Natural killer cell (primary cell): Measurements from ENCODE around the gene TMEM45A. TPM values are rescaled to one million over a fixed set of nuclear protein-coding genes. Genes with fewer than 3 reads are reported as not detected.

Experiments
- ATAC-seq, 3 donors: fragments of 150-1000 bp in 2 of 3; fragments of 200-7000 bp in 1 of 3; cut with Tn5 transposase; 1 replicate in 1 of 3; 2 replicates in 2 of 3; pipeline ENCODE4 v1.10.0; 2021; ENCODE audit warnings: mild to moderate bottlenecking in 2 of 3, moderate library complexity in 2 of 3
- DNase-seq, 2 donors: peaks; one replicate each; pipeline versions ENCODE4 v3.0.0 to v3.0.0-alpha.2; 2013 to 2021; ENCODE audit warnings: mixed read lengths in 1 of 2
- H3K27ac ChIP-seq: one replicate; pipeline ENCODE4 v1.5.1; 2013; ENCODE audit warnings: mild to moderate bottlenecking, low read length
- H3K27me3 ChIP-seq: one replicate; pipeline ENCODE4 v1.6.1; 2013; ENCODE audit warnings: low read length; ENCODE audit not compliant: control insufficient read depth, insufficient read depth
- H3K36me3 ChIP-seq: one replicate; pipeline ENCODE4 v1.6.1; 2013; ENCODE audit warnings: low read length; ENCODE audit not compliant: control insufficient read depth, insufficient read depth
- H3K4me1 ChIP-seq: one replicate; pipeline ENCODE4 v1.6.1; 2013; ENCODE audit warnings: low read length; ENCODE audit not compliant: control insufficient read depth, insufficient read depth
- H3K4me3 ChIP-seq: one replicate; pipeline ENCODE4 v1.5.1; 2013; ENCODE audit warnings: low read length
- H3K9me3 ChIP-seq: one replicate; pipeline ENCODE4 v1.6.1; 2013; ENCODE audit warnings: low read length; ENCODE audit not compliant: control insufficient read depth, insufficient read depth
- H3K27ac Mint-ChIP-seq, 2 donors: one replicate each; pipeline ENCODE4 v1.8.0; 2022; ENCODE audit warnings: mild to moderate bottlenecking in 2 of 2, mixed read lengths in 2 of 2, moderate library complexity in 1 of 2
- H3K27me3 Mint-ChIP-seq, 2 donors: one replicate each; pipeline ENCODE4 v1.8.0; 2022; ENCODE audit warnings: low read depth in 2 of 2, mixed read lengths in 2 of 2
- H3K36me3 Mint-ChIP-seq: one replicate; pipeline ENCODE4 v1.8.0; 2022; ENCODE audit warnings: mixed read lengths
- H3K4me1 Mint-ChIP-seq, 2 donors: one replicate each; pipeline ENCODE4 v1.8.0; 2022; ENCODE audit warnings: mixed read lengths in 2 of 2
- H3K4me3 Mint-ChIP-seq: one replicate; pipeline ENCODE4 v1.8.0; 2022; ENCODE audit warnings: mild to moderate bottlenecking, moderate library complexity, mixed read lengths
- H3K9me3 Mint-ChIP-seq, 2 donors: one replicate each; pipeline ENCODE4 v1.8.0; 2022; ENCODE audit warnings: mixed read lengths in 2 of 2
- WGBS: methylation state at CpG from one replicate; pipeline ENCODE4 v1.1.7; 2013; ENCODE audit warnings: missing lambda C conversion rate; ENCODE audit not compliant: insufficient coverage; 5-methylcytosine and 5-hydroxymethylcytosine counted together
- intact Hi-C: fragments of 100-400 bp; cut with micrococcal nuclease; formaldehyde crosslinking; loops from one replicate; pipeline ENCODE4 v1.14.2; 2022
- total RNA-seq, 4 donors: library from RNA; stranded (reverse); fragments of 120-200 nt in 1 of 4; gene quantifications; one replicate each; pipeline versions ENCODE4 v1.2.3 to v1.2.4, GENCODE V29; 2013 to 2022
- TF ChIP-seq, protein P1 (sequence below): fragments of 200-600 bp; IDR thresholded peaks from one replicate; pipeline ENCODE4 v1.8.0; 2022; ENCODE audit warnings: antibody characterized with exemption

Gene TMEM45A
- total RNA-seq, 3 donors from 2014 or later (not counting 1 experiment from before 2014, with no cell fraction given): 0.23 to 0.49 (median 0.25) TPM

- no peaks in the 10 kb centered on the region for H3K4me1 Mint-ChIP-seq
- intact Hi-C loops: no loop called here
- Histone ChIP-seq H3K4me1 (no peaks in the 10 kb centered on the region), H3K27ac (no peak overlapping the region), H3K9me3 (no peaks in the 10 kb centered on the region), H3K27me3 (no peaks in the 10 kb centered on the region), H3K36me3 (no peaks in the 10 kb centered on the region), H3K4me3 (no peak overlapping the region)
- no peak overlapping the region for H3K4me3 Mint-ChIP-seq
- H3K9me3 Mint-ChIP-seq: no peaks in the 10 kb centered on the region
- DNase-seq (no peak), ATAC-seq (no peak)
- H3K27me3 Mint-ChIP-seq: no peaks in the 10 kb centered on the region
- no peak overlapping the region for H3K27ac Mint-ChIP-seq
- 91% methylated on average over 4 of the region's 4 CpGs for WGBS
- TF ChIP-seq, protein P1, sequence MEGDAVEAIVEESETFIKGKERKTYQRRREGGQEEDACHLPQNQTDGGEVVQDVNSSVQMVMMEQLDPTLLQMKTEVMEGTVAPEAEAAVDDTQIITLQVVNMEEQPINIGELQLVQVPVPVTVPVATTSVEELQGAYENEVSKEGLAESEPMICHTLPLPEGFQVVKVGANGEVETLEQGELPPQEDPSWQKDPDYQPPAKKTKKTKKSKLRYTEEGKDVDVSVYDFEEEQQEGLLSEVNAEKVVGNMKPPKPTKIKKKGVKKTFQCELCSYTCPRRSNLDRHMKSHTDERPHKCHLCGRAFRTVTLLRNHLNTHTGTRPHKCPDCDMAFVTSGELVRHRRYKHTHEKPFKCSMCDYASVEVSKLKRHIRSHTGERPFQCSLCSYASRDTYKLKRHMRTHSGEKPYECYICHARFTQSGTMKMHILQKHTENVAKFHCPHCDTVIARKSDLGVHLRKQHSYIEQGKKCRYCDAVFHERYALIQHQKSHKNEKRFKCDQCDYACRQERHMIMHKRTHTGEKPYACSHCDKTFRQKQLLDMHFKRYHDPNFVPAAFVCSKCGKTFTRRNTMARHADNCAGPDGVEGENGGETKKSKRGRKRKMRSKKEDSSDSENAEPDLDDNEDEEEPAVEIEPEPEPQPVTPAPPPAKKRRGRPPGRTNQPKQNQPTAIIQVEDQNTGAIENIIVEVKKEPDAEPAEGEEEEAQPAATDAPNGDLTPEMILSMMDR: no peak
- no peaks in the 10 kb centered on the region for H3K36me3 Mint-ChIP-seq
Observed at GRCh38 chr3:100516838-100517237, 24.4 kb downstream of the TMEM45A start.

DNA sequence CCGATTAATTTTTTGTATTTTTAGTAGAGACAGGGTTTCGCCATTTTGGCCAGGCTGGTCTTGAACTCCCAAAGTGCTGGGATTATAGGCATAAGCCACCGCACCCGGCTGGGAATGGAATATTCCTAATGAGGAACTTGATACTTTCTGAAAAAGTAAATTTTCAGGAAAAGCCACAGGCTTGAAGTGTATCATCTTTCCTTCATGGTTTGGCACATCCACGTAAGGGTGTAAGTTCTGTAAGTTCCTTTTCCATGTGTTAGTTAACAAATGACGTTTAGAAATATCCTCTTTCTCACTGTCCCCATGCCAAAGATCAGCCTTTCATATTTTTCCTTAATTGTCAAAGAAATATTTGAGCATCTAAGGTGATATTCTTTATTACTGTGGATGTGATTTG, 24.9 kb downstream of the TMEM45A start:
- no peak overlapping the region for H3K27ac Mint-ChIP-seq
- no peaks in the 10 kb centered on the region for H3K4me1 ChIP-seq
- TF ChIP-seq, protein P1: no peak
- H3K9me3 Mint-ChIP-seq: no peaks in the 10 kb centered on the region
- H3K36me3 ChIP-seq: no peaks in the 10 kb centered on the region
- DNase-seq (no peak), ATAC-seq (no peak)
- H3K27ac ChIP-seq: no peak overlapping the region
- WGBS: 95% methylated on average over 5 of the region's 6 CpGs
- intact Hi-C loops: no loop called here
- H3K9me3 ChIP-seq: no peaks in the 10 kb centered on the region
- no peaks in the 10 kb centered on the region for H3K27me3 Mint-ChIP-seq
- no peaks in the 10 kb centered on the region for H3K27me3 ChIP-seq
- no peak overlapping the region for H3K4me3 ChIP-seq
- H3K4me1 Mint-ChIP-seq: no peaks in the 10 kb centered on the region
- no peak overlapping the region for H3K4me3 Mint-ChIP-seq
- H3K36me3 Mint-ChIP-seq: no peaks in the 10 kb centered on the region

DNA sequence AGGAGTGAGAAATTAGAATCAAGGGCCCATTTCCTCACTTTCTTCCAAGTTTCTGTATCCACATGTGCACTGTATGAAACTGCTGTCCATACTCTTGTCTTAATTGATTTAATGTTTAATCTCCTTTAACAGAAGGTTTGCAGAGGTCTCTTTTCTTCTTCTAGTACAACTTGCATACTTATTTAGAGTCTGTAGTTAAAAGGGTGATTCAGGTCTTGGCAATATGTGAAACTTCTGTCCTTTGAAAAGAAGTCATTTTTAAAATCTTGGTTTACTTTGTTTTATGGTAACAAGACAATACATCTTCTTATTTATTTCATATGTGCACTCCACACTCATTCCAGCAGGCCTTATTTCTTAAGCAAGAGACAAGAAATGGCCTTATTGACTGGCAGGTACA, 25.8 kb downstream of the TMEM45A start:
- intact Hi-C loops: no loop called here
- Mint-ChIP-seq H3K9me3 (no peaks in the 10 kb centered on the region), H3K4me1 (no peaks in the 10 kb centered on the region), H3K27ac (no peak overlapping the region), H3K4me3 (no peak overlapping the region), H3K36me3 (no peaks in the 10 kb centered on the region), H3K27me3 (no peaks in the 10 kb centered on the region)
- no peaks in the 10 kb centered on the region for H3K4me1 ChIP-seq
- H3K36me3 ChIP-seq: no peaks in the 10 kb centered on the region
- no peak for ATAC-seq
- no peaks in the 10 kb centered on the region for H3K9me3 ChIP-seq
- H3K27me3 ChIP-seq: no peaks in the 10 kb centered on the region
- no peak overlapping the region for H3K4me3 ChIP-seq
- TF ChIP-seq, protein P1: no peak
- H3K27ac ChIP-seq: no peak overlapping the region
- no peak for DNase-seq

DNA sequence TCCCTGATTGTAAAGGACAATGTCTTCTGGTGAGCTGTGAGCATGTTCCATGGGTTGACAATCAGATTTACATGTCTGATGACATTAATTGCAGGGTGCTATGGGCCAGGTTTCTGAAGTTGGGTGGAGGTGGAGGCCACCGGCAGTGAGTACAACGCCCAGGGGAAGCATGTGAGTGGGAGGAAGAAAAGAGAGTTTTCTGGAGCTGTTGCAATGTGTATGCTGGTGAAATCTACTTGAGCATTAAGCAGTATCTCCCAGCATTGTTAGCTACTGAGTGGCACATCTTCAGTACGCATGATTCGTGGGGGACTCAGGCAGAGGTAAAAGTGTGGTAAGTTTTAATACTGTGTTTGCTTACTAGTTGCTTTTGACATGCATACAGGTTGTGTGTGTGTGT, 26.6 kb downstream of the TMEM45A start:
- Mint-ChIP-seq H3K4me1 (no peaks in the 10 kb centered on the region), H3K27me3 (no peaks in the 10 kb centered on the region), H3K36me3 (no peaks in the 10 kb centered on the region), H3K4me3 (no peak overlapping the region), H3K9me3 (no peaks in the 10 kb centered on the region), H3K27ac (no peak overlapping the region)
- no peaks in the 10 kb centered on the region for H3K9me3 ChIP-seq
- no peaks in the 10 kb centered on the region for H3K27me3 ChIP-seq
- no peak for DNase-seq
- H3K4me3 ChIP-seq: no peak overlapping the region
- intact Hi-C loops: no loop called here
- no peak overlapping the region for H3K27ac ChIP-seq
- no peak for ATAC-seq
- H3K4me1 ChIP-seq: no peaks in the 10 kb centered on the region
- no peaks in the 10 kb centered on the region for H3K36me3 ChIP-seq
- WGBS: 89% methylated on average over 4 of the region's 4 CpGs
- TF ChIP-seq, protein P1: no peak
